ENCODE data around the gene GBP2.
A peak's percentile ranks its signal among the peaks of the same experiment; 100 is the strongest.

Gene GBP2, protein sequence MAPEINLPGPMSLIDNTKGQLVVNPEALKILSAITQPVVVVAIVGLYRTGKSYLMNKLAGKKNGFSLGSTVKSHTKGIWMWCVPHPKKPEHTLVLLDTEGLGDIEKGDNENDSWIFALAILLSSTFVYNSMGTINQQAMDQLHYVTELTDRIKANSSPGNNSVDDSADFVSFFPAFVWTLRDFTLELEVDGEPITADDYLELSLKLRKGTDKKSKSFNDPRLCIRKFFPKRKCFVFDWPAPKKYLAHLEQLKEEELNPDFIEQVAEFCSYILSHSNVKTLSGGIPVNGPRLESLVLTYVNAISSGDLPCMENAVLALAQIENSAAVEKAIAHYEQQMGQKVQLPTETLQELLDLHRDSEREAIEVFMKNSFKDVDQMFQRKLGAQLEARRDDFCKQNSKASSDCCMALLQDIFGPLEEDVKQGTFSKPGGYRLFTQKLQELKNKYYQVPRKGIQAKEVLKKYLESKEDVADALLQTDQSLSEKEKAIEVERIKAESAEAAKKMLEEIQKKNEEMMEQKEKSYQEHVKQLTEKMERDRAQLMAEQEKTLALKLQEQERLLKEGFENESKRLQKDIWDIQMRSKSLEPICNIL

DNA sequence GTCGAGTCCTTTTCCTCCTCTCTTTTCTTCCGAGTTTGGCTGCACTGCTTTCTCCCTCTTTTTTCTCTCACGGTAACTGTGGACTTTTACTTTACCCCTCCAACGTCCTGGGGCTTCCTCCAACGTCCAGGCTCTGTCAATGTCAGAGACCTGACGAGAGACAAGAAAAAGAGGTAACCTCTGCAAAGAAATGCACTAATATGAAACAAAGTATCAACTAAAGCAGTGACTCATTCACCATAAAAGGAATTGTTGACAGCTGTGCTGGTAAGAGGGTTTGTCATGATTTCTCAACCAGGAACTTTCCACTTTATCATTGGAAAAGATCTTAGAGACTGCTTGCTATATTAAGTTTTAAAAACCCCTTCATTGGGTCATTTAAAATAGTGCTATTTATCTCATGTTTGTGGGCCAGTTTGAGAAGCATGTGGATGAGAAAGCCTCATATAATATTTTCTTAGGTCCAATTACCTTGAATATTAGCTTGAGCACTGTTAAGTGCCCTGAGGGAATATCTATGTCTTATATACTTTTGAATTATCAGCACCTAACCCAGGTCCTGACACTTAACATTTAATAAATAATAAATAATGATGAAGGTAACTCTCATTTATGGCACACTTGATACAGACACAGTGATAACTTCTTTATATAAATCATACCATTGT, at the start of gene GBP2:
Gene GBP2 (minus strand): TSS at position 202 of the 668 bp plus-strand sequence. CDS start 4,148 bp downstream, outside the sequence.
- DNase-seq: no peak

DNA sequence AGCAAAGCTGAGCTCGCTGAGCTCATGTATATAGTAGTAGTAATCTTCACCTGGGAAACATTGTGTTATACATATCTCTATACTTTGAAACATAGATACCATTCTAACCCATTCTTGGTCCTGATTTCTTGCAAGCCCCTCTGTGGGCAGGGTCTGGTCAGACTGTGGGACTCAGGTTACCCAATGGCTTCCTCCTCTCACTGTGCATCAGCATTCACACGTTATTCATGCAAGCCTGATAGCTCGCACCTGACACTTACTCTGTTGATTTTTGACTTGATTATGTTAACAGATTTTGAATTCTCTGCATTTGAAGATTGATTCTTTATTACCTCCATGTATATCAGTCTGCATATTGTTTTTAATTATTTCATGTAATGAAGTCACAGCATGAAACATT, 48.6 kb upstream of the GBP2 start:
- no peak for DNase-seq

DNA sequence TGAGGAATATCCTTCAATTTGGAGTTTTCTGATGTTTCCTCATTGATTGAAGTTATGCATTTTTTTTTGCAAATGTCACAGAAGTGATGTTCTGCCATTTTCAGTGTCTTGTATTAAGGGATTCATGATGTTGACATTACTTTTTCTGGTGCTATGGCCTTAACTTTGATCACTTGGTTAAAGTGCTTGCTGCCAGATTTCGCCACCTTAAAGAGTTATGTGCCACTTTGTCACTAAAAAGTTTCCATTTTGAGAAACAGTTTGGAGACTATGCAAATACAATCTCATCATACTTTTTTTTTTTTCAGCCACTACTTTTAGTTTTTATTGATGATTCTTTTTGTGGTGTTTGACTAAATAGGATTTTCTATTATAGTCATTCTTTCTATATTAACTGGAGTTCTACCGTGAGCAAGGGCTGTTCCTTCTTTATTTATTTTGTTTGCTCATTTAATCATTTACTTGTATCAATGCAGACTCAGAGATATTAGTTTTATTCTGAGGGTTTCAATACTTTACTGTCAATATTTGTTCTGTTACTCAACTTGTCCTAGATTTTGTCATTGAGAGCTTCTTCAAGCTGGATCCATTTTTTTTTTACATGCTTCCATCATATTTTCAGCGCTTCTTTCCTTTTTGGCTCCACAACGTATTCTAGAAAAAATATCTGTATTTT, 46.7 kb upstream of the GBP2 start:
- no peak for DNase-seq

DNA sequence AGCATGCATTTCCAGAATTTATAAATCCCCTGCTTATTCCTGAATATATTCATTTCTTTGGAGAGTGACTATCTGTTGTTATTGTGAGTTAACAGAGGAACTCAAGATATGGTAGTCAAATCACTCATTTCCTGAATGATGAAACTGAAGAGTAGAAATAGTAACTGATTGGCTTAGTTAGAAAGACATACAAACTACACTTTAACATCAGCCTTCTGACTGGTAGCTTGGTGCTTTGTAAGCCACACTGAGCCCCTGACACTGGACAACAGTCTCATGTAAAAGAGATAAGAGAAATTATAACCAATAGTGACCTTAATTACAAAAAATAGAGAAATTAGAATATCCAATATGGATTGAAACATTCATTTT, 45.1 kb upstream of the GBP2 start:
- no peak for DNase-seq

DNA sequence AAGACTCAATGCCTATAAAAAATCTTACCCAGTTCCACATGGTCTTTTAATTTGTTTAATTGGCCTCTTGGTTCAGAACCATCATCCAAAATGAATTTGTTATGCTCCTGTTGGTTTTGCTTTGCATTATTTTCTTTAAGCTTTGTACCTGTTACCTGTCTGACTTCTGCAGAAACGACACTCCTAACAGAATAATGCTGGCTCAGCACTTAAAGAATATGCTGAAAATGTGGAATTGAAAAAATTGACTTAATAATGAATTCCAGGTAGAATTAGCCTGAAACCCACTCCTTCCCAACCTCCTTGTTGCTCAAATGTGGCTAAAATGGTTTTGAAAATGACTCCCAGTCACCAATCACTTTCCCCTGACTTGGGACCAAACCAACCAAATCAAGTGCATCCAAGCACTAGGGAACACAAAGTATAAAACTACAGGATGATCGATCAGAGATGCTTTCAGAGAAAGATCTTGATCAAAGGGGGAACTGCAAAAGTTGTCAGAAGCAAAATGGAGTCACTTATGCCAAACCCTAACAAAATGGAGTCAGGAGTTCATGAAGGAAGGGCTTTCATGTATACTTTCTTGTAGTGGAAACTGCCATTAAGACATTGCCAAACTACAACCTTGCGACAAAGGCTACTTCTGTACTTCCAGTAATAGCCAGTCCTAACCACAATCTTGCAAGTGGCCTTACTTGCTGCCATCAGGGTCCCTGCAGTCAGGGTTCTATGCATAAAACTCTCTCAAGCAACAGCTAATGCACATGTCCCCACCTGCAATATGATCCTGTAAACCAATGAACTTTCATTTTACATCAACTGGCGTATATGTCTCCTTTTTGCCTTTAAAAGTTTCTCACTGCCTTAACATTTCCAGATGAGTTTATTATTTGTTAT, 44.5 kb upstream of the GBP2 start:
- DNase-seq: no peak

DNA sequence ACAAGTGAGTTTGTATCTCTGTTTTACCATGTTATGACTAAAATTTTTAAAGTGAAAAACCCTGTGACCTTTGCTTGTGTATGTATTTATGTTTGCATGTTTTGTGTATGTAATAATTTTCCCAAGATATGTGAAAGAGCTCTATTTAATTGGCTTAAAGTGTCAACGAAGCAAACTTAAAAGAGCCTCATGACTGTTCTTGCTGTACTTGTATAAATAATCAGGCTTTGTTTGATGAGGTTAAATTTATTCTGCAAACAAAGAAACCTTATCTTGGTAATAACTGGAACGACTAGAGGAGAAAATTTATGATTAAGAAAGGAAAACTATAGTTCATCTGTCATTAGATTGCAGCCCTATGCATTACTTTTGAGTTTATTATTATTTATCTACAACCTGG, 43.3 kb upstream of the GBP2 start:
- DNase-seq: no peak

DNA sequence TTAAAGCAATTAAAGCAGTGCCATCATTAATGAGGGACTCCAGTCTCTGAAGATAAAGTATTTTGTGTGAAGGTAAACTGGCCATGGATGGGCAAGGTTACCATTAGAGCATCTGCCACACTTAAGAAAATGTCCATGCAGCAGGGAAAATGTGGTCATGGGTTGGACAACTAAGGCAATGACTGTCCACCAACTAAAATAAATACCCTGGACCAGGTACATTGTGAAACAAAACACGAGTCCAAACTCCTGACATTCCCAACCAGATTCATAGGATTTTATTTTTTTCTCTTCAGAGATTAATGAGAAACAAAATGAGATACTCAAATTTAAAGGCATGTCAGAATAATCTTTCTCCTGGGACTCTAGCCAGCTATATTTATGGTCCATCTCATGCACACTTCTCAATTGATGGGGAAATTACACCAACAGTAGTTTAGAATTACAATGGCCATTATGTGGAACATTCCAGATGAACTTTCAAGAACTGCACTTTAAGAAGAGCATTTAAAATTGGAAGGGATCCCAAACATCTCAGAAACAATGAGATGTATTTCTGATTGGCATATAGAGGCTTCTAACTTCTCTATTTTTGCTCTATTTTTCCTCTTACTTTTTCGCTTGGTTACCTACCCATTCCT, 41.8 kb upstream of the GBP2 start:
- no peak for DNase-seq

DNA sequence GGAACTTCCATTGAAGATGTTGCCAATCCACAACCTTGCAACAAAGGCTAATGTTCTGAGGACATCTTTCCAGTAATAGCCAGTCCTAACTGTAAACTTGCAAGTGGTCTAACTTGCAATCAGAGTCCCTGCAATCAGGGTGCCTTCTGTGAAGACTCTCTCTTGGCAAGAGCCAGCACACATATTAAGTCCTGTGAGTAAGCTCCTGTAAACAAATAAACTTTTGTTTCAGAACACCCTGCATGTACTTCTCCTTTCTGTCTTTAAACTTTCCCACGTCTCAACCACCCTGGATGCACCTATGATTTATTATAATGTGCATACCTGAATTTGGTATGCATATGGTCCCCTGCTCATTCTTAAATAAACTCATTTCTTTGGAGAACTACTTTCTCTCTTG, 40.8 kb upstream of the GBP2 start:
- no peak for DNase-seq

DNA sequence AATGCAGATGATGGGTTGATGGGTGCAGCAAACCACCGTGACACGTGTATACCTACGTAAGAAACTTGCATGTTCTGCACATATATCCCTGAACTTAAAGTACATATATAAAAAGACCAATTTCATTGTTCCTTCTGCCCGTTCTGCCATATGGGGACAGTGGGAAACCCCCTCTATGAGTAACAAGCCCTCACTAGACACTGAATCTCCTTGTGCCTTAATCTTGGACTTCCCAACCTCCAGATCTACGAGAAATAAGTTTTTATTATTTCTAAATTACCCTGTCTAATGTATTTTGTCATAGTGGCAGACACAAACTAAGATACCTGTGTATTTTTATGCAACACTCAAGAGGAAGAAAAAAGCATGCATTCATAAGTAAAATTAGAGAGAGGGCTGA, 39.9 kb upstream of the GBP2 start:
- DNase-seq: no peak

DNA sequence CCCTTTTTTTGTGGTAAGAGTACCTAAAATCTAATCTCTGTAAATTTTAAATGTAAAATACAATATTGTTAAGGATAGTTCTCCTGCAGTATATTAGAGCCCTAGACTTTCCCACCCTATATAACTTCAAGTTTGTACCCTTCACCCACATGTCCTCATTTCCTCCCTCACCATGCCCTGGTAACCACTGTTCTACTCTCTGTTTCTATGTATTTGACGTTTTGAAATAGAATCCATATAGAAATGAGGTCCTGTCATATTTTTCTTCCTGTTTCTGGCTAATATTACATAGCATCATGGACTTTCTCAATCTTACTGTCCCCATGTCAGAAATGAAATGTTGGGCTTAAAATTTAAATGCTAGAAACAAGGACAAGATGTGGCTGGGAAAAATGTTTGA, 25.1 kb upstream of the GBP2 start:
- no peak for DNase-seq

DNA sequence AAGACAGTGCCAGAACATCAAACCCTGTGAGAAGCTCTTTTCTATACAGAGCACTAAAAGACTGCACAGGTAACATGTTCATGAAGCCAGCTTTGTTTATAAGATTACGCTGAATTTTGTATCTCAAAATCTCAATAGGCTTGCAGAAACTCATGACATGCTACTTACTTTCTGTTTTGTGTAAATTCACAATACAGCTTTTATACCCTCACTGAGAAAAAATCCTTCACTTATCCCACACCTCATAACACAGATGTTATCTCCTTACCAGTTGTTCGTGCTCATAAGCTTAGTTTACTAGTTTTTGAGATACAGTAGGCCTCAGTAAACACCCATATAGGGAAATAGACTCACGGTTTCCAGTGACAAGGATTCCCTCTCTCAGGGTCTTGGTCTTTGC, 24.1 kb upstream of the GBP2 start:
- DNase-seq: no peak

DNA sequence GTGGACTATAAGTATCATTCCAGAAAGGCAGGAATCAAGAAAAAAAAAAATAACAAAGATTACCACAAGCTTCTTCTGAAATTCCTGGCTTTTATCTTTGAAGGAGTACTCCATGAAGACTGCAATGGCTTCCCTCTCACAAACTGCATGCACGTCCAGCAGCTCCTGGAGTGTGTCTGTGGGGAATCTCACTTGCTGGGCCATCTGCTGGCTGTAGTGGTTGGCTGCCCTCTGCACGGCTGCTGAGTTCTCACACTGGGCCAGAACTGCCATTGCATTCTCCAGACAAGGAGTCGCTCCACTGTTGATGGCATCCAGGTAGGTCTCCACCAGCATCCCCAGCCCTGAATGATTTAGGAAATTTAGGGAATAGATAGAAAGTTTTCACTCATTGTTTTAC, 23.3 kb upstream of the GBP2 start:
- peak in 18 of 56 donors; percentile 2 to 43 (median 12) for DNase-seq

DNA sequence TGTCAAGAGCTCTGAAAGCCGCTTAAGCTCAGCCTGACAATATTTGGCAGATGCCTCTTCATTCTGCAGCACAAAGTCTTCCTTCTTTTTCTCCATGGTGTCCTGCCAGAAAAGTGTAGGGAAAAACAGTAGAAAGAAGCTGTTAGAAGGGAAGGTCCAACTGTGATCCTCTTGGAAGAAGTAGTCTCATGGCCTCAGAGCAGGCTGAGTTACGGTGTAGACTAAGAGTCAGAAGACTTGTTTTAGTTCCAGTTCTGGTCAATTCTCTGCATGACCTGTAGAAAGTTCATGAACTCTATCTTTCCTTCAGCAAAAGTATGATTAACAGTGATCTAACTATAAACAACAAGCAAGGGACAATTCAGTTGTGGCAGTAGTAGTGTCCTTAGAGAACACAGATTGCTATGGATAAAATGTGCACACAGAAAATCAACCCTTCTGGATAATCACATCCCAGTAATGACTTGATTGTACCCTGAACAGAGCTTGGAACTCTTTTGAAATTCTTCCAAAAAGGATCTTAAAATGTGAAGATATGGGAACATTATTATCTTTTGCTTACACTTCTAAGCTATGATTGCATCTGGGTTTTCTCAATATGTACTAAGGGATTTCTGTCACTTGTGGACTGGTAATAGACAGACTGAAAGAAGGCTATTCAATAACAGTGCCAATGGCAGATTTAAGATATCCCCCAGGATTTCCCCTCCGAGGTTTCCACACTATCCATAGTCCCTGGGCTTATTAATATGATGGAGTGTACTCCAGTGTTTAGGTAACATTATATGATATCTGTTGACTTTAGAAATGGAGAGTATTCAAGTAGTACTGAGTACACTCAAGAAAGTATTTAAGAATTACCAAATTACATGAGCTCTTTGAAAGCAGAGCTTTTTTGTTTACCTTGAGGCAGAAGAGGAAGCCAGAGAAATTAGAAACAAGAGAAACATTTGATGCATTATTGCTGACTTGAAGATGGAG, 22.1 kb upstream of the GBP2 start:
- DNase-seq: no peak

DNA sequence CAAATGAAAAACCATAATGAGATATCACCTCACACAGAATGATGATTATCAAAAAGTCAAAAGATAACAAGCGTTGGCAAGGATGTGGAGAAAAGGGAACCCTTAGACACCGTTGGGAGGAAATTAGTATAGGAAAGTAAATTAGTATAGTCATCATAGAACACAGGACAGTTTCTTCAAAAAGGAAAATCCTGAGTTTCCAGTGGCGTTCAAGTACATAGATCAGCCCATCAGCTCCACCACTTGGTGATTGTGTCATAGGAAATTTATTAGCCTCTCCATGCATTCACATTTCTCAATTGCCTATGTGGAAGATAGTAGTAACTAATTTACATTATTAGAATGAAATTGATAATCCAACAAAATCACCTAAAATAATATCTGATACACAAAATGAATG, 20.8 kb upstream of the GBP2 start:
- DNase-seq: no peak

DNA sequence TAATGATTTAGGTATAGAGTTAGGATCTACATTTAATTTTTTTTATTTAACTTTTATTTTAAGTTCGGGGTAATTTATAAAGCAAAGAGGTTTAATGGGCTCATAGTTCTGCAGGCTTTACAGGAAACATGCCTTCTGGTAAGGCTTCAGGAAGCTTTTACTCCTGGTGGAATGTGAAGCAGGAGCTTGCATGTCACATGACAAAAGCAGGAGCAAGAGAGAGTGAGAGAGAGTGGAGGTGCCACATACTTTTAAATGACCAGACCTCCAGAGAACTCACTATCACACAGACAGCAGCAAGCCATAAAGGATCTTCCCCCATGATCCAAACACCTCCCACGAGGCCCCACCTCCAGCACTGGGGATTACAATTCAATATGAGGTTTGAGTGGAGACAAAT, 17.6 kb upstream of the GBP2 start:
- DNase-seq: no peak

DNA sequence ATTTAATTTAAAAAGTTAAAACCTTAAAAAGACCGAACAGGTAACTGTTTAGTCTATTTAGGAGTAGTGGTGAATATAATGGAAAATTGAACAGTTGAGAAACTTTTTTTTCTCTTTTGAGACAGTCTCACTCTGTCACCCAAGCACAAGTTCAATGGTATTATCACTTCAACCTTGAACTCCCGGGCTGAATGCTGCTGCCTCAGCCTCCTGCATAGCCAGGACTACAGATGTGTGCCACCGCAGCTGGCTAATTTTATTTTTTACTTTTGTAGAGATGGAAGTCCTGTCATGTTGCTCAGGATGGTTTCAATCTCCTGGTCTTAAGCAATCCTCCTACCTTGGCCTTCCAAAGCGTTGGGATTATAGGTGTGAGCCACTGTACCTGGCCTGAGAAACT, 16.2 kb upstream of the GBP2 start:
- no peak for DNase-seq

DNA sequence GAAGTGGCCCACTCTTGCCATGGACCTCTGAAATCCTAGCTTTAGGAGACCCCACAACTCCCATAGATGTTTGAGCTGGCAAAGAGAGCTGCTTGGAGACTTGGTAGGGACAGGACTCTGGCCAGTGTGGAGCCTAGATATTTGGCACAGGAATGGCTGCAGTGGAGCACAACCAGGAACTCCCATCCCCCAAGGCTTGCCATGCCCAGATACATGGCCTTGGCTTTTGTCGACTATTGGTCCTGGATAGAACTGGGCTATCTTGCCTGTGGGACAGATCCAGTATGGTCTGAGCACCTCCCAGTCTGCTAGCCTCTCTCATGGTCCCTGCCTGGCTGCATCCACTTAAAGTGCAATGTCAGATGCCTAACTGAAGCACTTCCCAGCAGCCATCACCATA, 7.8 kb upstream of the GBP2 start:
- no peak for DNase-seq

DNA sequence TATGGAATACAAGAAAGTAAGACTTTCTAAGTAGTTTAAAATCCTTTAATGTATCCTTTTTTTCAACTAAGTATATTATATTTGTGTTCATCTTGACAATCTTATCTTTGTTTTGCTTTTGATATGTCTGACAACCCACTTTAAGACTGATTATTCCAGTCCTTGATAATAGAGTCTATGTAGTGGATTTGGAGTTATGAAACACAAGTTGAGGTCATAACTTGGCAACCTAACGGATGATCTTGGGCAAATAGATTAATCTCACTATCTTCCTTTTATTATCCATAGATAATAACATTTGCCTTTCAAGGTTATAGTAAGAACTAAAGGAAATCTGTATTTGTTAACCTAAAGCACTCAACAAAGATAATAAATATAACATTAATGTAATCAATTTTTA, 4.8 kb upstream of the GBP2 start:
- DNase-seq: no peak

DNA sequence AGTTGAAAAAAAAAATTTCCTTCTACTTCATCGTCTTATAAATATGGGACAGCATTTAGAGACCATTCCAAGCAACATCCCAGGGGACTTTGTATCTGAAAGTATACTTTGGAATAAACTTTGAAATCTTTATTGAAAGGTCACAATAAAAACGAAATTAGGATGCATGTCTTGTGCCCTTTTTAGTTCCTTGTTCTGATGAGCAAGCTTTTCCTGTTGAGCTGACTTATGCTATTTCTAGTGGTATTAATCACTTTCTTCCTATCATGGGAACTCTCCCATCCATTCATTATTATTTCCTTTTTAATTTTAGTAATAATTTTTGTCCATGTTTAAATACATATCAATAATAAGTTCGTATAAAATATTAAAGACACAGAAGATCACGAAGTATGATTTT, 4.0 kb upstream of the GBP2 start:
- DNase-seq: no peak

Measured in nucleus accumbens (tissue), 56 donors.